ENCODE measurements around the gene B4GALNT3.

DNA sequence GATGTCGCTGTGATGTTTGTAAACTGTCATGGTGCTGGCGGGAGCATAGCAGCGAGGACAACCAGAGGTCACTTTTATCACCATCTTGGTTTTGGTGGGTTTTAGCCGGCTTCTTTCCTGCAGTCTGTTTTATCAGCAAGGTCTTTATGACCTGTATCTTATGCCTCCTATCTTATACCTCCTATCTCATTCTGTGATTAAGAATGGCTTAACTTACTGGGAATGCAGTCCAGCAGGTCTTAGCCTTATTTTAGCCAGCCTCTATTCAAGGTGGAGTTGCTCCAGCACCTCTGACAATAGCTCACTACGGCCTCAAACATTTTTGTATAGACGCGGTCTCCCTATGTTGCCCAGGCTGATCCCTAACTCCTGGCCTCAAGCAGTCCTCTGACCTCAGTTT is 53.7 kb downstream of the B4GALNT3 start:
- TF ChIP-seq CTCF (conservative IDR thresholded peaks at IDR 0.05; ENCODE audit: low read depth in 2 of 2) (no peak), POLR2AphosphoS5 (IDR thresholded peaks at IDR 0.05; ENCODE audit: low read depth) (no peak), EZH2phosphoT487 (IDR thresholded peaks at IDR 0.05; ENCODE audit: unreplicated experiment) (no peak), EZH2 (IDR thresholded peaks at IDR 0.05; ENCODE audit: low read depth, unreplicated experiment) (no peak), ETS1 (IDR thresholded peaks at IDR 0.05) (no peak), NANOG (IDR thresholded peaks at IDR 0.05; ENCODE audit: borderline replicate concordance) (no peak), JUNB (IDR thresholded peaks at IDR 0.05; ENCODE audit: unreplicated experiment) (no peak), STAT1 (IDR thresholded peaks at IDR 0.05; ENCODE audit: unreplicated experiment) (no peak), ZNF114 (CRISPR knock-in tag; IDR thresholded peaks at IDR 0.05) (no peak), CREB1 (CRISPR knock-in tag; IDR thresholded peaks at IDR 0.05; ENCODE audit: low read depth) (no peak)
- TF ChIP-seq, protein P1, sequence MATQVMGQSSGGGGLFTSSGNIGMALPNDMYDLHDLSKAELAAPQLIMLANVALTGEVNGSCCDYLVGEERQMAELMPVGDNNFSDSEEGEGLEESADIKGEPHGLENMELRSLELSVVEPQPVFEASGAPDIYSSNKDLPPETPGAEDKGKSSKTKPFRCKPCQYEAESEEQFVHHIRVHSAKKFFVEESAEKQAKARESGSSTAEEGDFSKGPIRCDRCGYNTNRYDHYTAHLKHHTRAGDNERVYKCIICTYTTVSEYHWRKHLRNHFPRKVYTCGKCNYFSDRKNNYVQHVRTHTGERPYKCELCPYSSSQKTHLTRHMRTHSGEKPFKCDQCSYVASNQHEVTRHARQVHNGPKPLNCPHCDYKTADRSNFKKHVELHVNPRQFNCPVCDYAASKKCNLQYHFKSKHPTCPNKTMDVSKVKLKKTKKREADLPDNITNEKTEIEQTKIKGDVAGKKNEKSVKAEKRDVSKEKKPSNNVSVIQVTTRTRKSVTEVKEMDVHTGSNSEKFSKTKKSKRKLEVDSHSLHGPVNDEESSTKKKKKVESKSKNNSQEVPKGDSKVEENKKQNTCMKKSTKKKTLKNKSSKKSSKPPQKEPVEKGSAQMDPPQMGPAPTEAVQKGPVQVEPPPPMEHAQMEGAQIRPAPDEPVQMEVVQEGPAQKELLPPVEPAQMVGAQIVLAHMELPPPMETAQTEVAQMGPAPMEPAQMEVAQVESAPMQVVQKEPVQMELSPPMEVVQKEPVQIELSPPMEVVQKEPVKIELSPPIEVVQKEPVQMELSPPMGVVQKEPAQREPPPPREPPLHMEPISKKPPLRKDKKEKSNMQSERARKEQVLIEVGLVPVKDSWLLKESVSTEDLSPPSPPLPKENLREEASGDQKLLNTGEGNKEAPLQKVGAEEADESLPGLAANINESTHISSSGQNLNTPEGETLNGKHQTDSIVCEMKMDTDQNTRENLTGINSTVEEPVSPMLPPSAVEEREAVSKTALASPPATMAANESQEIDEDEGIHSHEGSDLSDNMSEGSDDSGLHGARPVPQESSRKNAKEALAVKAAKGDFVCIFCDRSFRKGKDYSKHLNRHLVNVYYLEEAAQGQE (IDR thresholded peaks at IDR 0.05; ENCODE audit: unreplicated experiment) = no peak
